Right lobe of liver (tissue), 4 donors: ENCODE measurements around the gene GNAI3.

ENCODE experiments used
- CTCF ChIP-seq, 4 donors: fragments of 200-600 bp in 3 of 4; fragments of 450-650 bp in 1 of 4; IDR thresholded peaks; one replicate each; pipeline versions ENCODE4 v1.5.1 to v1.8.0; 2016 to 2022; ENCODE audit warnings: antibody characterized with exemption in 4 of 4, mild to moderate bottlenecking in 2 of 4
- POLR2A ChIP-seq: fragments of 450-650 bp; IDR thresholded peaks from one replicate; pipeline ENCODE4 v1.6.1; 2017; ENCODE audit warnings: antibody characterized with exemption, mild to moderate bottlenecking
- donor health status: DM: no; HTN: no; CAD: no.
- donor health status: DM: no; HTN: no; CAD: no.
- donor health status: DM: no; HTN: yes; CAD: no.

DNA sequence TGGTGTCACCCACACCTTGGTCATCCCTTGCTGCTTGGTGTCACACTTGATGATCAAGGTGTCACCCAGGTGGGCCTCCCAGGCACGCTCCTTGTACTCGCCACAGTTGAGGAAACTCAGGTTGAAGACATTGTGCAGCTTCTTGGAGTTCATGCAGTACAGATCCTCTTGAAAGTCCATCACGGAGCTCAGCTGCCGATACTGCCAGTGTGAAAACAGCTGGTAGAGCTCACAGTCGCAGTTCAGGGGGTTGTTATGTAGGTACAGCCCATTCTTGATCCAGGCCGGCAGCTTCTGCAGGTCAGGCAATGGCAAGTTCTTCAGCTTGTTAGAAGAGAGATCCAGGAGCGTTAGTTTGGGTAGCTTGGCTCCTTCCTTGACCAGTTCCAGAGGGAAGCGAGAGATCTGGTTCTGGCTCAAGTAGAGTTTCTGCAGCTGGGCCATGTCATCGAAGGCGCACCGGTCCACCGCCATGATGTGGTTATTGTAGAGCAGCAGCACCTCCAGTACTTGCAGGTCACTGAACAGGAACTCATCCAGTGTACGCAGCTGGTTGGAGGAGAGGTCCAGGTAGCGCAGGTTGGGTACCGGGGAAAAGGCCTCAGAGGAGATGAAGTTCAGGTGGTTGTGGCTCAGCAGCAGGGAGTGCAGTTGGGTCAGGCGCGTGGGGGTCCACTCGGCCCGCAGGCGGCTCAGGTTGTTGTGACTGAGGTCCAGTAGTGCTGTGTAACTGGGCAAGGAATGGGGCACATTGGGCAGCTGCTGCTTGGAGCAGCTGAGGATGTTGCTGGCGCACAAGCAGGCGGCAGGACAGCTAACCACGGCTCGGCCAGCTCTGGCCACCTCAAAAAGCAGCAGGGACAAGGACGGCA lies 40.2 kb upstream of the GNAI3 start:
- no peak for TF ChIP-seq CTCF (IDR thresholded peaks at IDR 0.05)
- no peak for TF ChIP-seq POLR2A
